Duodenal mucosa (tissue), 2 donors: ENCODE data around the gene CGREF1.

Source experiments
- H3K27ac ChIP-seq: one replicate; pipeline ENCODE4 v1.7.0; 2013; ENCODE audit warnings: low read depth, low read length
- H3K27me3 ChIP-seq, 2 donors: one replicate each; pipeline ENCODE4 v1.7.0; 2013; ENCODE audit warnings: low read length in 2 of 2, control low read depth in 1 of 2; ENCODE audit not compliant: insufficient read depth in 2 of 2, control insufficient read depth in 1 of 2
- H3K36me3 ChIP-seq, 2 donors: one replicate each; pipeline ENCODE4 v1.7.0; 2013; ENCODE audit warnings: low read length in 2 of 2, control low read depth in 1 of 2; ENCODE audit not compliant: insufficient read depth in 2 of 2, control insufficient read depth in 1 of 2
- H3K4me1 ChIP-seq, 2 donors: one replicate each; pipeline ENCODE4 v1.7.0; 2013; ENCODE audit warnings: low read length in 2 of 2, control low read depth in 1 of 2; ENCODE audit not compliant: insufficient read depth in 2 of 2, control insufficient read depth in 1 of 2
- H3K4me3 ChIP-seq, 2 donors: one replicate each; pipeline ENCODE4 v1.7.0; 2013; ENCODE audit warnings: low read length in 2 of 2, low read depth in 1 of 2
- H3K9ac ChIP-seq, 2 donors: one replicate each; pipeline ENCODE4 v1.7.0; 2013; ENCODE audit warnings: low read length in 2 of 2, low read depth in 1 of 2
- H3K9me3 ChIP-seq, 2 donors: one replicate each; pipeline ENCODE4 v1.7.0; 2013; ENCODE audit warnings: low read length in 2 of 2, control low read depth in 1 of 2; ENCODE audit not compliant: control insufficient read depth in 1 of 2

CGREF1 gene

GRCh38 chr2:27095745-27096651, 22.9 kb downstream of the CGREF1 start:
- Histone ChIP-seq H3K27ac (no peak overlapping the region), H3K4me1 (peaks cover 48 to 50% of the 10 kb centered on the region in 2 donors), H3K9ac (peak overlapping the region; percentile 1 to 10), H3K36me3 (peaks cover 20 to 56% of the 10 kb centered on the region in 2 donors), H3K27me3 (no peaks in the 10 kb centered on the region), H3K4me3 (peak overlapping the region; percentile 39 to 53), H3K9me3 (no peaks in the 10 kb centered on the region)

DNA sequence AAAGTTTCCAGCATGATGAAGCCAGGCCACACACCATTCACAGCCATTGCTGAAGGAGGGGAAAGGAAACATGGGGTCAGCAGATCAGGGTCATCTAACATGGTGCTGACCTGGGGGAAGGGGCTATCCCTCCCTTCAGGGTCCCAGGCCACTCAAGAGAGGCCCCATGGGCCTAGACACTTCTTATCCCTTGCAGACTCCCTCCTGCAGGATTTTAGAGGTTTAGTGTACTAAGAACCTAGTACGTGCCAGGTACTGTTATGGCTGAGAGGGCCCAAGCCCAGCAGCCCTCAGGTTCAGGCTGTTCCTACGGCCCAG, 23.5 kb downstream of the CGREF1 start:
- Histone ChIP-seq H3K4me1 (peaks cover 48 to 54% of the 10 kb centered on the region in 2 donors), H3K9ac (peak overlapping the region in 1 of 2 donors; percentile 10), H3K27ac (no peak overlapping the region), H3K27me3 (no peaks in the 10 kb centered on the region), H3K9me3 (no peaks in the 10 kb centered on the region), H3K36me3 (peaks cover 16 to 50% of the 10 kb centered on the region in 2 donors), H3K4me3 (no peak overlapping the region)

DNA sequence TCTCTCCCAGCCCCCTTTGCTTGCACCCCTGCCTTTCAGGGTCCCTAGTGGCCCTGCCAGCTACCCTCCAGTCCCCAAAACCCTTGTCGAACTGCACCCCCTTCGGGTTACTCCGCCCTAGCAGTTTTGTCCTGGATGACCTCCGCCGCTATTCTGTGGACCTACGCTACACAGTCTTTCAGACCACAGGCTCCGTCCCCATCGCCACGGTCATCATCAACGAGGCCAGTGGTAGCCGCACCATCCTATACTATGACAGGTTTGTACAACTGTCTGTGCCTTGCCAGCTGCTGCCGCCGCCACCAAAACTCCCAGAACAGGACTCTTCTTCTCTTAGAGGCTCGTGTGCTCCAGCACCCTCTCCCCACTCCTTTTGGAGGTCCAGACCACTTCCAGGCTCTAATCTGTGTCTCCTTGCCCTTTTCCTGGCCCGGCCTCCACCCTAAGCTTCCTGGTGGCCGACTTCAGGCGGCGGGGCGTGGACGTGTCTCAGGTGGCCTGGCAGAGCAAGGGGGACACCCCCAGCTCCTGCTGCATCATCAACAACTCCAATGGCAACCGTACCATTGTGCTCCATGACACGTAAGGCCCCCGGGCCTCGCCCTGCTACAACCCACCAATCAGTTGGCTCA, 24.5 kb downstream of the CGREF1 start:
- peaks cover 7 to 41% of the 10 kb centered on the region in 2 donors for H3K36me3 ChIP-seq
- H3K27ac ChIP-seq = no peak overlapping the region
- H3K9me3 ChIP-seq = no peaks in the 10 kb centered on the region
- peak overlapping the region in 1 of 2 donors; percentile 28 for H3K9ac ChIP-seq
- H3K4me1 ChIP-seq = peaks cover 48 to 57% of the 10 kb centered on the region in 2 donors
- H3K27me3 ChIP-seq = no peaks in the 10 kb centered on the region
- peak overlapping the region in 1 of 2 donors; percentile 53 for H3K4me3 ChIP-seq

DNA sequence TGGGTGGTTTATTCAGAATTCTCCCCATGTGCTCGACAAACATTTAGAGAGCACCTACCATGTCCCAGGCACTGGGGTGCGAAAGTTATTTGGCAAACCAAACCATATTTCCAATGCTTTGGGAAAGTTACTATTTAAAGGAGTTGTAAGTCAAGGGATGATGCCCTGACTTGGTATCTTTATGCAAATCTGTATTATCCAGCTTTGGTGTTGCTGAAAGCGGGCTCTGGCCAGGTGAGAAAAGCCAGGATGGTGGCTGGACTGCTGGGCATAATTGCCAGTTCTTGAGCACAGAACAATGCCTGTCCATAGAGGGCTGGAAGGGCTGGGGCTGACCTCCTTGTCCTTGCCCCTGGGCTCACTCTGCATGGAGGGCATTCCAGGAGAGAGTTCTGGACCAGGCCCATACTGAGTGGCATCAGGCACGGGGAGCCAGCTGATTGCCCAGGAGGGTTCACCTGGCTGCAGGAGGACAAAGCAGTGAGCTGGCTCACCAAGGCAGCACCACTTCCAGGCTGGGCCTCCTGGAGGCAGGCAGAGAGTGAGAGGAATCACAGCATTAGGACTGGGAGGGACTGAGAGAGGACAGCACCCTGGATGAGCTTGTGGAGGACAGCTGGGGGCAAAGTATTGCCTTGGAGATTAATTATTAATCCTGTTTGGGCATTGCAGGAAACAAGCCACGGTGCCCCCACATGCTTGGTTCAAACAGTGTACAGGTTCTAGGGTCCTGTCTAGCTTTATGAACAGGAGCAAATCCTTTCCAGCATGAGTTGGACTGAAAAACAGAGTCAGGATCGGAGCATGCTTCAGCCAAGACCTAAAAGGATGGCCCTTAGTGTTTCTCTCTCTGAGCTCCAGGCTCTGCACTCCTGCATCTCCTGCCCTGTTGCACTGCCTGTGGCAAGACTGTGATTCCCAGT, 25.2 kb downstream of the CGREF1 start:
- Histone ChIP-seq H3K4me3 (peak overlapping the region; percentile 41 to 53), H3K4me1 (peaks cover 56 to 58% of the 10 kb centered on the region in 2 donors), H3K27me3 (no peaks in the 10 kb centered on the region), H3K9me3 (no peaks in the 10 kb centered on the region), H3K9ac (peak overlapping the region in 1 of 2 donors; percentile 58), H3K27ac (peak overlapping the region; percentile 22), H3K36me3 (peaks cover 7 to 34% of the 10 kb centered on the region in 2 donors)

DNA sequence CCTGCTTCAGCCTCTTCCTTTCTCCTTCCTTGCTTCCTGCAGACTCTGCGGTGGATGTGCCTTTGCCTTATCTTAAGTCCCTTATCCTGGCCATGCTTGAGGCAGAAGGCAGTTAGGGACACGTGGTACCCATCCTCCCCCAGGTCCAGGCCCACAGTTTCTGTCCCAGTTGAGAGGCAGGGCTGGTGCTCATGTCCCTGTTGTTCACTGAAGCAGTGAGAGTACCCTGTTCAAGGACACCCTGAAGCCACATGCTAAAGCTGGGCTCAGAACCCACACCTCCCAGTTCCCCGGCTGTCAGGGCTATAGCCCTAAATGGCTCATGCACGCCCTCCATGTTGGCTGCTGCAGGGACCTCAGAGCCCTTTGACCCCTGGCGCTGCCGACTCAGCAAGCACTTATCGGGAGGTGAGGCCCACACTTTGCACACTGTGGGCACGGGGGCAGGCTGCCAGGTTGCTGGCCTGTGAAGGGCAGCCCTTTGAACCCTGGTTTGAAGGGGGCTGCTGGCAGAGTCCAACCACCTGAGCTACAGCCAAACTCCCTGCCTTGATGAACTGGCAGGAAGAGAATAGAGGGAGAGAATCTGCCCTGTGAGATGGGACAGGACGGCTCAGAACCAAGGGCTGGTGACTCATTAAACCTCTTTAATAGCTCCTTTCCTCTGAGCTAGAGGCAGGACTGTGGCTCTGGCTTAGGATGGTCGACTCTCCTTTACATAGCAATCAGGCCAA, 26.1 kb downstream of the CGREF1 start:
- peak overlapping the region in 1 of 2 donors; percentile 58 for H3K9ac ChIP-seq
- no peaks in the 10 kb centered on the region for H3K27me3 ChIP-seq
- peaks cover 57 to 58% of the 10 kb centered on the region in 2 donors for H3K4me1 ChIP-seq
- peak overlapping the region; percentile 41 to 53 for H3K4me3 ChIP-seq
- peaks cover 7 to 31% of the 10 kb centered on the region in 2 donors for H3K36me3 ChIP-seq
- no peak overlapping the region for H3K27ac ChIP-seq
- H3K9me3 ChIP-seq = no peaks in the 10 kb centered on the region

DNA sequence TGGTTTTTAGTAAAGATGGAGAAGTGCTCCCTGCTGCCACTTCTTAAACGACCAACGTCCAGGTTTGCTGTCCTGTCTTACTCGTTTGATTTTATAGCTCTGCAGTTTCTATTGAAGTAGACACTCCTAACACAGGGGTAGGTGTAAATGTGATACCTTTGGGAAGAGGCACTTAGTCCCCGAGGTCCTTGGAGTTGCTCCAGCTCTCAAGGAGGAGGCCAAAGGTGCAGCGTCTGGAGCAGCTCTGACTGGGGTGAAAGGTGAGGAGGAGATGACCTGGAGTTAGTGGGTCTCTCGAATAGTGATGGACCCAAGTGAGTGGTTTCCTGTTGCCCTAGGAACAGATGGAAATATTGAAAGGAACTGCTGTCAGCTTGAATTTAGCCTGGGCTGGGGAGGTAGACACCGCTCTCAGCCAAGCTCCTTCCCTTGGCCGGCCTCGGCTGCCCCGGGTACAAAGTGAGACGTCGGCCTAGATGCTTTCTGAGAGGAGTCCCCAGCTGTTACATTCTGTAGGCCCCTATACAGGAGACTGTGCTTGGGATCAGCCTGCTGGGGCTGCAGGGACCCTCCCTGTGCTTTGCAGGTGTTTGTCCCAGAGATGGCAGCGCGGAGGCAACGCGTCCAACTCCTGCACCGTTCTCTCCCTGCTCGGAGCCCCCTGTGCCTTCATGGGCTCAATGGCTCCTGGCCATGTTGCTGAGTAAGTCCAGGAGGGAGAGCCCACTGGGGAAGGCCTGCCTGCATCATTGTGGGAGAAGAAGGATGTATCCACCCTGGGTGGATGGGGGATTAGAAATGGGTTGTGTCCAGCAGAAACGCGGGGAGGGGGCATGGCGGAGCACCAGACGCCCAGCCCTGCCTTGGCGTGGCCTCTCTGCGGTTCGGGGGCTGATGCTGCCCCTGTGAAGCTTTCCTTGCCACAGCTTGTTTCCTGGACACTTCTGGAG, 26.9 kb downstream of the CGREF1 start:
- Histone ChIP-seq H3K4me1 (peaks cover 57 to 67% of the 10 kb centered on the region in 2 donors), H3K27ac (peak overlapping the region; percentile 17), H3K4me3 (peak overlapping the region; percentile 2 to 41), H3K36me3 (peaks cover 3 to 23% of the 10 kb centered on the region in 2 donors), H3K9ac (peak overlapping the region; percentile 9 to 15), H3K27me3 (no peaks in the 10 kb centered on the region), H3K9me3 (no peaks in the 10 kb centered on the region)

DNA sequence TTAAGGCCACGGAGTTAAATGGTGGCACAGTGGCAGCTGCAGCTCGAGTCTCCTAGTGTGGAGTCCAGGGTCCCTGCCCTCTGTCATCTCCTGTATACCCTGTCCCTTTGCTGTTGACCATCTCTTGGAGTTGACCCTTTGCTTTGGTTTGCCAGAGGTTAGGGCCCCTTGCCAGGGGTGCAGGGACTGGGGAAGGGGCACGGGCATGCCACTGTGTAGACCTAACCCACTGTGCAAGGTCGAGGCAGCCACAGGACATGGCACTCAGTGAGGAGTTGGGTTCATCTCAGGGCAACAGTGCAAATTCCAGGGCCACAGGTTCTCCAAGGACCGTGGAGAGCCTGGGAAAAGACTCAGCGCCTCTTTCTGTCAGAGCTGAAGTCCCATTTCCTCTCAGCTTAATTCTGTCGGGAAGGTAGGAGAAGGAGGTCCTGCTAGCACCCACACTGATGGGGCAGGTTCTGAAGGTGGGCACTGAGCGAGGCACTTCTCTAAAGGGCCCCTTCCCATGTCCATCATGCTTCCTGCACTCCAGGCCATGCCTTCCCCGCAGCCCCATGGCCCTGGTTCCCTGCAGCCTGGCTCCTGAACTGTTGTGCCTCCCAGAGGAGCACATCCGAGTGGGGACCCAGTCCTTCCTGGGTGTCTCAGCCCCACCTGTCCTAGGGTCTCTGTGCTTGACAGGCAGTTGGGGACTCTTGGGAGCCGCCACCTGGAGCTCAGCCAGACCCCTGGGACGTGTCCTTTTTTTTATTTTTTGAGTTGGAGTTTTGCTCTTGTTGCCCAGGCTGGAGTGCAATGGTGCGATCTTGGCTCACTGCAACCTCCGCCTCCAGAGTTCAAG, 29.6 kb downstream of the CGREF1 start:
- Histone ChIP-seq H3K36me3 (peaks cover 0 to 3% of the 10 kb centered on the region in 2 donors), H3K27me3 (no peaks in the 10 kb centered on the region), H3K9ac (peak overlapping the region; percentile 48 to 64), H3K9me3 (no peaks in the 10 kb centered on the region), H3K4me3 (peak overlapping the region; percentile 78 to 92), H3K4me1 (peaks cover 47 to 64% of the 10 kb centered on the region in 2 donors), H3K27ac (no peak overlapping the region)

DNA sequence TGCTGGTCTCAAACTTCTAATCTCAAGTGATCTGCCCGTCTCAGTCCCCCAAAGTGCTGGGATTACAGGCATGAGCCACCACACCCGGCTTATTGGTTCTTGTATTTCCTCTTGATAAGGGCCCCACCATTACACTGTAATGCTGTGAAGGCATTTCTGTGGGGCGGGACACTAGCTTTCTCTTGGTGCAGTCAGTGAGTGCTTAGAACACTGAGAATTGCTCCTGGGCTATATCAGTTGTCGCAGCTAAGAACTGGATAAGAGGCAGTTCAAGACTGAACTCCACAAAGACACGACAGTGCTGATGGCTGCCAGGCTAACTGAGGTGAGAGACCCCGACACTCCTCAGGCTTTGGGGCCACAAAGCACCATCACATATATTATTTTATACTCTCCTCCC, 30.3 kb downstream of the CGREF1 start:
- Histone ChIP-seq H3K27ac (no peak overlapping the region), H3K9me3 (no peaks in the 10 kb centered on the region), H3K36me3 (no peaks in the 10 kb centered on the region), H3K9ac (peak overlapping the region; percentile 48 to 64), H3K4me3 (peak overlapping the region; percentile 78 to 92), H3K4me1 (peaks cover 40 to 57% of the 10 kb centered on the region in 2 donors), H3K27me3 (no peaks in the 10 kb centered on the region)
